ENCODE measurements around the gene MFNG. TPM values are rescaled to one million over a fixed set of nuclear protein-coding genes. Genes with fewer than 3 reads are reported as not detected.

The MFNG gene
- total RNA-seq, 1 donor from 2014 or later = 1.5 TPM

DNA sequence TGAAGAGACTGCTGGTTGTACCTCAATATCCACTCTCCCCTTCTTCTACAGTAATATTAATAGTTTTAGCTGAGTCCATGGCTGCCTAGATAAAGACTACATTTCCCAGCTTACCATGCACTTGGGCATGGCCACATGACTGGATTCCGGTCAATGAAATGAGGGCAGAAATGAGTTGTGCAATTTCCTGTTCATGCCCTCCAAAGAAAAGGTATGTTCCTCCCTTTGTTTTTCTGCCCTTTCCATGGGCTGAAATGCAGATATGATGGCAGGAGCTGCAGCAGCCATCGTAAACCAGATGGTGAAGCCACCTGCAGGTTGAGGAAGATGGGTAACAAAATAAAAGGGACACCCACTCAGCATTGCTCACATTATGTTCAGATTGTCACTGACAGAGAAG, 43.6 kb downstream of the MFNG start:
- no peak overlapping the region for H3K27ac Mint-ChIP-seq (ENCODE audit: unreplicated experiment)
- no peaks in the 10 kb centered on the region for H3K4me1 Mint-ChIP-seq (ENCODE audit: unreplicated experiment)
- TF ChIP-seq, protein P1, sequence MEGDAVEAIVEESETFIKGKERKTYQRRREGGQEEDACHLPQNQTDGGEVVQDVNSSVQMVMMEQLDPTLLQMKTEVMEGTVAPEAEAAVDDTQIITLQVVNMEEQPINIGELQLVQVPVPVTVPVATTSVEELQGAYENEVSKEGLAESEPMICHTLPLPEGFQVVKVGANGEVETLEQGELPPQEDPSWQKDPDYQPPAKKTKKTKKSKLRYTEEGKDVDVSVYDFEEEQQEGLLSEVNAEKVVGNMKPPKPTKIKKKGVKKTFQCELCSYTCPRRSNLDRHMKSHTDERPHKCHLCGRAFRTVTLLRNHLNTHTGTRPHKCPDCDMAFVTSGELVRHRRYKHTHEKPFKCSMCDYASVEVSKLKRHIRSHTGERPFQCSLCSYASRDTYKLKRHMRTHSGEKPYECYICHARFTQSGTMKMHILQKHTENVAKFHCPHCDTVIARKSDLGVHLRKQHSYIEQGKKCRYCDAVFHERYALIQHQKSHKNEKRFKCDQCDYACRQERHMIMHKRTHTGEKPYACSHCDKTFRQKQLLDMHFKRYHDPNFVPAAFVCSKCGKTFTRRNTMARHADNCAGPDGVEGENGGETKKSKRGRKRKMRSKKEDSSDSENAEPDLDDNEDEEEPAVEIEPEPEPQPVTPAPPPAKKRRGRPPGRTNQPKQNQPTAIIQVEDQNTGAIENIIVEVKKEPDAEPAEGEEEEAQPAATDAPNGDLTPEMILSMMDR (IDR thresholded peaks at IDR 0.05) = no peak
- no peak for DNase-seq (ENCODE audit: extremely low spot score, unreplicated experiment)
- H3K9me3 Mint-ChIP-seq (ENCODE audit: unreplicated experiment) = peaks cover 6% of the 10 kb centered on the region
- peaks cover 3% of the 10 kb centered on the region for H3K36me3 Mint-ChIP-seq (ENCODE audit: unreplicated experiment)
- H3K27me3 Mint-ChIP-seq (ENCODE audit: unreplicated experiment) = peaks cover 8% of the 10 kb centered on the region
- no peak overlapping the region for H3K4me3 Mint-ChIP-seq (ENCODE audit: unreplicated experiment)

DNA sequence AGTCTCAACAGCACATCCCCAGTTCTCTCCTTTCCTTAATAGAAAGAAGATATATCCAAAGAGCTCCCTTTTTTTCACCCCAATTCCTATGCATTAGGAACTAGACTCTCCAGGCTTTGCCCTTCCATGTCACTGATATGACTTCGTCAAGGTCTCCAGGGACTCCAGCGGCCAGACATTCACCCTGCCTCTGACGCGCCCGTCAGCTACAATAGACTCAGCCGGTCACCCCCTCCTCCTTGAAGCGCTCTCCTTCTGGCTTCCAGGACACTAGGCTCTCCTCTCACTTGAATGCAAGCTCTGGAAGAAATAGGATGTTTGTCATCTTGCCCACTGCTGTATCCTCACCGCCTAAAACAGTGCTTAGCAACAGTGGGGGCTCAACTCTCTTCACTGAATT, 44.0 kb downstream of the MFNG start:
- TF ChIP-seq, protein P1 (IDR thresholded peaks at IDR 0.05) = no peak
- peaks cover 8% of the 10 kb centered on the region for H3K27me3 Mint-ChIP-seq (ENCODE audit: unreplicated experiment)
- H3K4me1 Mint-ChIP-seq (ENCODE audit: unreplicated experiment) = no peaks in the 10 kb centered on the region
- peaks cover 3% of the 10 kb centered on the region for H3K36me3 Mint-ChIP-seq (ENCODE audit: unreplicated experiment)
- DNase-seq (ENCODE audit: extremely low spot score, unreplicated experiment) = no peak
- H3K9me3 Mint-ChIP-seq (ENCODE audit: unreplicated experiment) = peaks cover 6% of the 10 kb centered on the region
- no peak overlapping the region for H3K27ac Mint-ChIP-seq (ENCODE audit: unreplicated experiment)
- H3K4me3 Mint-ChIP-seq (ENCODE audit: unreplicated experiment) = no peak overlapping the region

DNA sequence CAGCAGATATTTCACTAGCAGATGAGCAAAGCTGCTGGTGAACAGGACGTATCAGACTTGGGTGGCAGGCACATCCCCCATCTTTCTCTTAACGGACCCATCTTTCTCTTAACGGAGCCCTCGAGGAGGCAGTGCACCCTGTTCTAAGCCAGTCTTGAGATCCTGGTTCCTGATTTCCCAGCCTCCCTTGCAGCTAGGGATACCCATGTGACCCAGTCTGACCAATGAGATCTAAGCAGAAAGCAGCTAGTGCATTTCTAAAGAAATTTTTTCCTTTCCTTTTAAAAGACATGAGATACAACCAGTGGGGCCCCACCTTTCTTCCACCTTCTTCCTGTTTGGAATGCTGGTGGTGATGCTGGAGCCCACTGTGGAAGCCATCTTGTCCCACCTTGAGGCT, 45.3 kb downstream of the MFNG start:
- H3K27ac Mint-ChIP-seq (ENCODE audit: unreplicated experiment) = no peak overlapping the region
- H3K4me3 Mint-ChIP-seq (ENCODE audit: unreplicated experiment) = no peak overlapping the region
- DNase-seq (ENCODE audit: extremely low spot score, unreplicated experiment) = no peak
- TF ChIP-seq, protein P1 (IDR thresholded peaks at IDR 0.05) = no peak
- H3K4me1 Mint-ChIP-seq (ENCODE audit: unreplicated experiment) = no peaks in the 10 kb centered on the region
- peaks cover 6% of the 10 kb centered on the region for H3K9me3 Mint-ChIP-seq (ENCODE audit: unreplicated experiment)
- H3K36me3 Mint-ChIP-seq (ENCODE audit: unreplicated experiment) = peaks cover 3% of the 10 kb centered on the region
- H3K27me3 Mint-ChIP-seq (ENCODE audit: unreplicated experiment) = peaks cover 8% of the 10 kb centered on the region

DNA sequence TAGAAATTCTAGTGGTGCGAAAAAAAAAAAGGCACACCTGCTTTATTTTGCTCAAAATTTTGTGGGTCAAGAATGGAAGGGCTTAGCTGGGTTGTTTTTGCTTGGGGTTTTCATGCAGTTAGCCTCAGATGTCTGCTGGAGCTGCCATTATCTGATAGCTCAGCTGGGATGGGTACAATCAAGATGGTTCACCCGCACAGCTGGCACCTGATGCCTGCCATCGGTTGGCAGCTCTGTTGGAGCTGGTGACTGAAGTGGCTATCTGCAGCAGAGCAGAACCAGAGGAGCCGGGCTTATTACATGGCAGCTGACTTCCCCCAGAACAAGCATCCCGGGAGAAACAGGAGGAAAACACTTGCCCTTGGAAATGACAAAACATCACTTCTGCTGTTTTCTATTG, 46.8 kb downstream of the MFNG start:
- no peak overlapping the region for H3K27ac Mint-ChIP-seq (ENCODE audit: unreplicated experiment)
- H3K4me3 Mint-ChIP-seq (ENCODE audit: unreplicated experiment) = no peak overlapping the region
- TF ChIP-seq, protein P1 (IDR thresholded peaks at IDR 0.05) = no peak
- peaks cover 8% of the 10 kb centered on the region for H3K27me3 Mint-ChIP-seq (ENCODE audit: unreplicated experiment)
- H3K4me1 Mint-ChIP-seq (ENCODE audit: unreplicated experiment) = peaks cover 1% of the 10 kb centered on the region
- peaks cover 6% of the 10 kb centered on the region for H3K9me3 Mint-ChIP-seq (ENCODE audit: unreplicated experiment)
- no peak for DNase-seq (ENCODE audit: extremely low spot score, unreplicated experiment)
- H3K36me3 Mint-ChIP-seq (ENCODE audit: unreplicated experiment) = peaks cover 3% of the 10 kb centered on the region

DNA sequence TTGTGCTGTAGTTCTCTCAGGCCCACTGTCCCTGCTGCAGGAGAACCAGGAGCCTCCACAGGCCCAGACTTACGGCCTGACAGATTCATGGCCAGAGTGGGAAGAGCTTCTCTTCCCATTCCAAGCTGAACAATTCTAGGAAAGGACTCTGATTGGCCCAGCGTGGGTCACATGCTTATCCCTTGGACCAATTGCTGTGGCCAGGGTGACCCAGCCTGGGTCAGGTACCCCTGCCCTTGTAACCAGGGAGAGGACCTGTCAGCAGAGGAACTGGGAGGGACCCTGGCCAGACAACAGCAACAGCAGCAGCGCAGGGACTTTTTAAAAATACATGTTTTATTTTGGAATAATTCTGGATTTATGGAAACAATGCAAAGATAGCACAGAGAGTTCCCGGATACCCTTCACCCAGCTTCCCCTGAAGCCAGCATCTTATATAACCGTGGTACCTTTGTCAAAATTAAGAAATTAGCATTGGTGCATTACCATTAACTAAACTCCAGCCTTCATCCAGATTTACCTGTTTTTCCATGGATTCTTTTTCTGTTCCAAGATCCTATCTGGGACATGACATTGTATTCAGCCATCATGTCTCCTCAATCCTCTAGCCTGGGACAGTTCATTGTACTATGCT, 50.1 kb downstream of the MFNG start:
- peaks cover under 1% of the 10 kb centered on the region for H3K27me3 Mint-ChIP-seq (ENCODE audit: unreplicated experiment)
- H3K27ac Mint-ChIP-seq (ENCODE audit: unreplicated experiment) = no peak overlapping the region
- peaks cover 22% of the 10 kb centered on the region for H3K4me1 Mint-ChIP-seq (ENCODE audit: unreplicated experiment)
- TF ChIP-seq, protein P1 (IDR thresholded peaks at IDR 0.05) = no peak
- no peak overlapping the region for H3K4me3 Mint-ChIP-seq (ENCODE audit: unreplicated experiment)
- peaks cover 2% of the 10 kb centered on the region for H3K36me3 Mint-ChIP-seq (ENCODE audit: unreplicated experiment)
- DNase-seq (ENCODE audit: extremely low spot score, unreplicated experiment) = no peak
- H3K9me3 Mint-ChIP-seq (ENCODE audit: unreplicated experiment) = peaks cover 6% of the 10 kb centered on the region

All from osteocyte (in vitro differentiated cells).